Hindlimb muscle (tissue), 1 donor: Measurements from ENCODE around the gene C17orf113. TPM values are rescaled to one million over a fixed set of nuclear protein-coding genes. Genes with fewer than 3 reads are reported as not detected.
"Not testable (repeated sequence)": the region's sequence is repeated elsewhere in the genome, so short reads cannot be mapped to it uniquely, and the experiment has no call there.

Source experiments
- DNase-seq: peaks from one replicate; pipeline ENCODE4 v3.0.0-alpha.2; 2013
- polyA plus RNA-seq: library from polyadenylated mRNA; unstranded; fragments of 120-200 nt; gene quantifications from one replicate; pipeline ENCODE4 v1.2.1, GENCODE V29; 2013; ENCODE audit not compliant: insufficient read length

The C17orf113 gene
- polyA plus RNA-seq, 1 donor, result 1.8 TPM

- DNase-seq, result peak; percentile 20
Observed at GRCh38 chr17:42016411-42016831, 34.0 kb downstream of the C17orf113 start.

- not testable (repeated sequence) for DNase-seq
Observed at GRCh38 chr17:42013740-42014139, 36.7 kb downstream of the C17orf113 start.

- not testable (repeated sequence) for DNase-seq
Observed at GRCh38 chr17:42012363-42012762, 38.0 kb downstream of the C17orf113 start.

GRCh38 chr17:42010898-42011516, 39.4 kb downstream of the C17orf113 start:
- no peak for DNase-seq

- not testable (repeated sequence) for DNase-seq
Observed at GRCh38 chr17:42010266-42010680, 40.1 kb downstream of the C17orf113 start.

- no peak for DNase-seq
Observed at GRCh38 chr17:42009170-42009569, 41.2 kb downstream of the C17orf113 start.

GRCh38 chr17:42005166-42005565, 45.2 kb downstream of the C17orf113 start:
- no peak for DNase-seq

GRCh38 chr17:42002792-42003301, 47.6 kb downstream of the C17orf113 start:
- no peak for DNase-seq

GRCh38 chr17:42002175-42002791, 48.1 kb downstream of the C17orf113 start:
- DNase-seq, result no peak

- no peak for DNase-seq
Observed at GRCh38 chr17:42001729-42002128, 48.7 kb downstream of the C17orf113 start.

- DNase-seq, result no peak
Observed at GRCh38 chr17:42000413-42001133, 49.8 kb downstream of the C17orf113 start.

GRCh38 chr17:41998497-41998896, 51.9 kb downstream of the C17orf113 start:
- DNase-seq, result no peak

GRCh38 chr17:41996855-41997164, 53.6 kb downstream of the C17orf113 start:
- no peak for DNase-seq

- peak; percentile 32 for DNase-seq
Observed at GRCh38 chr17:41992576-41992975, 57.8 kb downstream of the C17orf113 start.

GRCh38 chr17:41989702-41990419, 60.5 kb downstream of the C17orf113 start:
- DNase-seq, result no peak

- DNase-seq, result no peak
Observed at GRCh38 chr17:41988418-41988817, 62.0 kb downstream of the C17orf113 start.

Other genes starting within 250 kb of the C17orf113 start
- gene P3H4, start 238.7 kb downstream of the C17orf113 start, polyA plus RNA-seq, result 31.4 TPM
- gene FKBP10, start 237.6 kb downstream of the C17orf113 start, polyA plus RNA-seq, result 104 TPM
- gene NT5C3B, start 214.4 kb downstream of the C17orf113 start, polyA plus RNA-seq, result 31.5 TPM
- gene KLHL10, start 212.8 kb downstream of the C17orf113 start, polyA plus RNA-seq, result 0.15 TPM
- 6.6 TPM for gene KLHL11, start 185.2 kb downstream of the C17orf113 start, polyA plus RNA-seq
- 52.7 TPM for gene ACLY, start 131.7 kb downstream of the C17orf113 start, polyA plus RNA-seq
- gene ODAD4, start 120.0 kb downstream of the C17orf113 start, polyA plus RNA-seq, result 1.1 TPM
- gene CNP, start 83.8 kb downstream of the C17orf113 start, polyA plus RNA-seq, result 45.6 TPM
- gene DNAJC7, start 33.2 kb downstream of the C17orf113 start, polyA plus RNA-seq, result 95.6 TPM
- gene NKIRAS2, start 30.5 kb downstream of the C17orf113 start, polyA plus RNA-seq, result 51.1 TPM
- 8.0 TPM for gene ZNF385C, start 47.9 kb upstream of the C17orf113 start, polyA plus RNA-seq
- 5.6 TPM for gene DHX58, start 62.1 kb upstream of the C17orf113 start, polyA plus RNA-seq
- gene KAT2A, start 70.8 kb upstream of the C17orf113 start, polyA plus RNA-seq, result 49.6 TPM
- gene HSPB9, start 72.2 kb upstream of the C17orf113 start, polyA plus RNA-seq, result 0.34 TPM
- 64.1 TPM for gene RAB5C, start 104.4 kb upstream of the C17orf113 start, polyA plus RNA-seq
- gene KCNH4, start 130.5 kb upstream of the C17orf113 start, polyA plus RNA-seq, result 0.10 TPM
- gene HCRT, start 134.9 kb upstream of the C17orf113 start, polyA plus RNA-seq, result not detected
- 14.4 TPM for gene GHDC, start 143.9 kb upstream of the C17orf113 start, polyA plus RNA-seq
- 45.6 TPM for gene STAT5B, start 225.8 kb upstream of the C17orf113 start, polyA plus RNA-seq
- gene STAT5A, start 237.9 kb upstream of the C17orf113 start, polyA plus RNA-seq, result 22.1 TPM